ENCODE results near the gene C1orf159. TPM values are rescaled to one million over a fixed set of nuclear protein-coding genes. Genes with fewer than 3 reads are reported as not detected.

Gene C1orf159
- total RNA-seq, 1 donor from 2014 or later: 11.7 TPM

DNA sequence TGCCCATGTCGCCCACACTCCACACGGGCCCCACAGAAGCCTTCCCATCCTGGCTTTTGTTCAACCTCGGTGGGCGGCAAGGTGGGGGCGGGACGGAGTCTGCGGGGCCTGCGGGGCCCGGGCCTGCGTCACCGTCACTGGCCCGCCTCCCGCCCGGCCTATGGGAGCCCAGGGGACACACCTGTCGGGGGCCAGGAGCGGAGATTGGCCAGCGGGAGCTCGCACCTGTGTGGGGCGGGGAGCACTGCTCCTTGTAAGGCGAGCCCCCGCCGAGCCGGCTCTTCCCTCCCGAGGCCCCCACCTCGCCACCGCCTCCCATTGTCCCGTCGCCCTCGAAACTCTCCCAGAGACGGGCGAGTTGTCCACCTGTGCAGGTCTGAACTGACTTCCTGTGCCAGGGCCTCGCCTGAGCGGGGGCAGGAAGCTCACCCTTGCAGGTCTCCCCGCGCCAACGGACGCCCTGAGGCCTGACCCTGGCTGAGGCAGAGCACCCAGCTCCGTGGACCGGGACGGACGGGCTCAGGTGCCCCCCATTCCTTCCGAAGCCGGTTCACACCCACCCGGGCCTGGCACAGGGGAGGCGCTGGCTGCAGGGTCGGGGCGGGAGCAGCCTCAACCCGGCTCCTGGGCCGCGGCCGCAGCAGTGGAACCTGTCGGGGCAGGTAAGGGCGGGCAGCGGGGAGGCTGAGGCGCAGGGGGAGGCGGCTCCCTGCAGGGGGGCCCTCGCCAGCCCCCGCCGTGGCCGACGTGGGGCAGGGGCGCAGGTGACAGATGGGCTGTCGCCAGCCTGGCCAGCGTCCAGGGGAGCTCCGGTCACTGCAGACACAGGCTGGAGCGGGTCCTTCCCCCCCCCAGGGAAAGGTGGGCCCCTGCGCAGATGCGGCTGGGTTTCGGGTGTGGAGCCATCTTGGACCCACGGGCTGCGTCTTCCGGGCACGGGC is 47.0 kb upstream of the C1orf159 start:
- intact Hi-C loops (cut with DNase I): no loop called here
- Histone ChIP-seq H3K4me3 (peak overlapping the region; percentile 54), H3K4me1 (peaks cover 21% of the 10 kb centered on the region), H3K27me3 (ENCODE audit: low read depth) (peaks cover 6% of the 10 kb centered on the region), H3K27ac (peak overlapping the region; percentile 77), H3K36me3 (no peaks in the 10 kb centered on the region), H3K9me3 (no peaks in the 10 kb centered on the region)
- TF ChIP-seq, protein P1, sequence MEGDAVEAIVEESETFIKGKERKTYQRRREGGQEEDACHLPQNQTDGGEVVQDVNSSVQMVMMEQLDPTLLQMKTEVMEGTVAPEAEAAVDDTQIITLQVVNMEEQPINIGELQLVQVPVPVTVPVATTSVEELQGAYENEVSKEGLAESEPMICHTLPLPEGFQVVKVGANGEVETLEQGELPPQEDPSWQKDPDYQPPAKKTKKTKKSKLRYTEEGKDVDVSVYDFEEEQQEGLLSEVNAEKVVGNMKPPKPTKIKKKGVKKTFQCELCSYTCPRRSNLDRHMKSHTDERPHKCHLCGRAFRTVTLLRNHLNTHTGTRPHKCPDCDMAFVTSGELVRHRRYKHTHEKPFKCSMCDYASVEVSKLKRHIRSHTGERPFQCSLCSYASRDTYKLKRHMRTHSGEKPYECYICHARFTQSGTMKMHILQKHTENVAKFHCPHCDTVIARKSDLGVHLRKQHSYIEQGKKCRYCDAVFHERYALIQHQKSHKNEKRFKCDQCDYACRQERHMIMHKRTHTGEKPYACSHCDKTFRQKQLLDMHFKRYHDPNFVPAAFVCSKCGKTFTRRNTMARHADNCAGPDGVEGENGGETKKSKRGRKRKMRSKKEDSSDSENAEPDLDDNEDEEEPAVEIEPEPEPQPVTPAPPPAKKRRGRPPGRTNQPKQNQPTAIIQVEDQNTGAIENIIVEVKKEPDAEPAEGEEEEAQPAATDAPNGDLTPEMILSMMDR (IDR thresholded peaks at IDR 0.05): no peak
- ATAC-seq (peak; percentile 86 to 89), DNase-seq (peak; percentile 91)

DNA sequence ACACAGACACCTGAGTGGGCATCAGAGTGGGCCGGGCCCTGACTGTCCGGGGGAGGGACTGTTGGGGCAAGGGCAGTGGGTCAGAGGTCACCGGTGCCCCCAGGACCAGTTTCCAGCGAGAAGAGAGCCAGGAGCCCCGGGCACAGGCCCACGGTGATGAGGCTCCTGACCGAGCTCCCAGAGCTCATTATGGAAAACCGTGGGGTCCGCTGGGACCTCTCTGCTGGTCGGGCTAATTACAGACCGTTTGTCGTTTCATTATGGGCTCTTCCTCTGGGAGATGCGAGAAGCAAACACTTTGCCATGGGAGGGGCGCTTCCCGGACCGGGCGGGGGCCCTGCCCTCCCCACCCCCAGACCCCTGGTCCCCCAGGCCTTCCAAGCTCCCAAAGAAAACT is 45.8 kb upstream of the C1orf159 start:
- Histone ChIP-seq H3K36me3 (no peaks in the 10 kb centered on the region), H3K27ac (no peak overlapping the region), H3K9me3 (no peaks in the 10 kb centered on the region), H3K27me3 (ENCODE audit: low read depth) (peaks cover 4% of the 10 kb centered on the region), H3K4me3 (no peak overlapping the region), H3K4me1 (peaks cover 17% of the 10 kb centered on the region)
- intact Hi-C loops (cut with DNase I): no loop called here
- DNase-seq (no peak), ATAC-seq (no peak)
- TF ChIP-seq, protein P1 (IDR thresholded peaks at IDR 0.05): no peak

DNA sequence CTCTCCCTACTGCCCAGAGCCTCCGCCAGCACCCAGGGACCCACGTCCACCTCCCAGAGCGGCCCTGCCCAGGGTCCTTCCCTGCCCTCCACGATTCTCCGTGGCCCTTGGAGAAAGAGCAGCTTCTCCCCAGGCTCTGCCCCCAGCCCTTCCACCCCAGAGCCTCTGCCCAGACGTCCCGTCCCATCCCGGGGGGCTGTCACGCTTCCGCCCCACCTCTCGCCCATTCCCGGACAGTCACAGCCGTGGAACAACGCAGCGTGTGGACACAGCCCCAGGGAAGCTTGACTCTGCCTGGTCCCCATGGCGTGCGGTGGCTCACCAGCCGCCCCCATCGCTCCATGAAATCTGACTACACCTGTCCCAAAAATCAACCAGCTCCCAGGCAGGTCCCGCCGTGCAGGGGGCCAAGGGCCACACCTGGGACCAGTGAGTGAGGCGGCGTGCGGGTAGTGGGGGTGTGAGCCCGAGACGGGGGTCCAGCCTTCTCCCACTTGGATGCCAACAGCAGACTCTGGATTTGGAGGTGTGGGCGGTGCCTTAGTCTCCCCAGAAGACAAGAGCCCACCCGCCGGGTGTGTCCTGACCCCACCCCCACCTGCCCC is 45.3 kb upstream of the C1orf159 start:
- Histone ChIP-seq H3K27ac (no peak overlapping the region), H3K36me3 (no peaks in the 10 kb centered on the region), H3K4me1 (peaks cover 14% of the 10 kb centered on the region), H3K4me3 (no peak overlapping the region), H3K27me3 (ENCODE audit: low read depth) (peaks cover 4% of the 10 kb centered on the region), H3K9me3 (no peaks in the 10 kb centered on the region)
- ATAC-seq (no peak), DNase-seq (no peak)
- intact Hi-C loops (cut with DNase I): no loop called here
- TF ChIP-seq, protein P1 (IDR thresholded peaks at IDR 0.05): no peak

DNA sequence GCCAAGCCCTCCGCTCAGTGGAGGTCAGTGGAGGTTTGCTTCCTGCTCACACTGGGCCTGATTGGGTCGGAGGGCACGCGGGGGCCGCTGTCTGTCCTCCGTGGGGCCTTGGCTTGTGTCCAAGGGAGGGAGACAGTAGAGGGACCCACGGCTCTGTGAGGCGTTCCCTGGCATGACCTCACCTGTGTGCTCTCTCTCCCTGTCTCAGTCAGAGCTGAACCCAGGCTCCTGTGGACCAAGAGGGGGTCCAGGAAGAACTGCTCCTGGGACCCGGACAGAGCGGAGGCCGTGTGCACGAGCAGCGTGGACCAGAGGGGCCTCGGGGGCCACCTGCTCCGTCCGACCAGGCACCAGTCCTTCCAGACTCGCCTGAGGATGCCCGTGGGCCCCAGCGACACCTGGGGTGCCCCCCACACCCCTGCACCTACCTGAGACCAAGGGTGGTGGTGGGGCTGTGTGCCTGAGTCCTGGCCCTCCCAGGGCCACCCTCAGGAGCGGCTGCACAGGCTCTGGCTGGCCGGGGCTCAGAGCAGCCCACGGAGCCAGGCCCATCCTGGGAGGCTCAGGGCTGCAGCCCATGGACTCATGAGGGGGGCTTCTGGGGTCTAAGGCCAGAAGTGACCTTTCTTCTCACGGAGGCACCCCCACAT is 44.5 kb upstream of the C1orf159 start:
- TF ChIP-seq, protein P1 (IDR thresholded peaks at IDR 0.05): no peak
- no peaks in the 10 kb centered on the region for H3K36me3 ChIP-seq
- H3K9me3 ChIP-seq: no peaks in the 10 kb centered on the region
- no peak overlapping the region for H3K4me3 ChIP-seq
- peaks cover 4% of the 10 kb centered on the region for H3K27me3 ChIP-seq (ENCODE audit: low read depth)
- DNase-seq (no peak), ATAC-seq (no peak)
- intact Hi-C loops (cut with DNase I): no loop called here
- H3K27ac ChIP-seq: no peak overlapping the region
- H3K4me1 ChIP-seq: peaks cover 12% of the 10 kb centered on the region

DNA sequence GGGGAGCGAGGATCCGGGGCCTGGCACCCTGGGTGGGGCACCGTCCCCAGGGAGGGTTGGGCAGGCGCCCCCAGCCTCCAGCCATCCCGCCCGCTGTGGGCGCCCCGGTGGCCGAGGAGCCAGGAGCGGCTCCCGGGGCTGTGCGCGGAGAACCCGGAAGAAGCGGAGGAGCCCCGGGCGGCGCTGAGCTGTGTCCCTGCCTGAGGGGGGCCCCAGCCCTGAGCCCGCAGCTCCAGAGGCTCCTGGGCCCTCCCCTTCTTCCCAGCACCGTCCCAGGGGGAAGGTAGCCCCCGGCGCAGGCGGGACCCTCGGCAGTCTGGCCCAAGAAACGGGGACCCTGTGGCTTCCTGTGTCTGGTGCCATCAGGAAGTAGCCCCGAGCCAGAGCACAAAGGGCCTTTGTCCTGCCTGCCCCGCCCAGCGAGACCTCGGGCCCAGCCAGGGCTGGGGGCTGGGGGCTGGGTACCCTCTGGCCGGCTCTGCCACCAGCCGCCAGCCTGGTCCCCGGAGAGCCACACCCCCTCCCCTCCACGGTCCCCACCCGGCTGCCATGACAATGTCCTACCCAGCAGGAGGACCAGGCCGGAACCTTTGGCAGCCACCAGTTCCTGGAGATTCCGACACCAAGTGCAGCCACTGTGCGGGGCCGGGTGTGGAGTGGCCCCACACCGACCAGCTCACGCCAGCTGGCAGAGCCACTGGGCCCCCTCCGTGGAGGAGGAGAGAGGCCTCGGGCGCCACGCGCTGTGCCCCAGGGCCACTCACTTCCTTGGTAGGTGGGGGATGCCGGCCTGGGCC is 42.2 kb upstream of the C1orf159 start:
- Histone ChIP-seq H3K27me3 (ENCODE audit: low read depth) (peaks cover under 1% of the 10 kb centered on the region), H3K9me3 (no peaks in the 10 kb centered on the region), H3K4me3 (peak overlapping the region; percentile 73), H3K4me1 (peaks cover 12% of the 10 kb centered on the region), H3K27ac (peak overlapping the region; percentile 97), H3K36me3 (no peaks in the 10 kb centered on the region)
- TF ChIP-seq, protein P1 (IDR thresholded peaks at IDR 0.05): no peak
- DNase-seq (peak; percentile 77), ATAC-seq (peak; percentile 60 to 67)
- intact Hi-C loops (cut with DNase I): no loop called here
